G401.6 (cell line): Measurements from ENCODE around the gene AAK1.
"Not testable (repeated sequence)": the region's sequence is repeated elsewhere in the genome, so short reads cannot be mapped to it uniquely, and the experiment has no call there.

Source experiments
- FAIRE-seq: peaks from 2 replicates; lab custom pipeline; 2012; peaks lifted over from hg19 to GRCh38; lab: Jason Lieb, UNC

AAK1 gene

DNA sequence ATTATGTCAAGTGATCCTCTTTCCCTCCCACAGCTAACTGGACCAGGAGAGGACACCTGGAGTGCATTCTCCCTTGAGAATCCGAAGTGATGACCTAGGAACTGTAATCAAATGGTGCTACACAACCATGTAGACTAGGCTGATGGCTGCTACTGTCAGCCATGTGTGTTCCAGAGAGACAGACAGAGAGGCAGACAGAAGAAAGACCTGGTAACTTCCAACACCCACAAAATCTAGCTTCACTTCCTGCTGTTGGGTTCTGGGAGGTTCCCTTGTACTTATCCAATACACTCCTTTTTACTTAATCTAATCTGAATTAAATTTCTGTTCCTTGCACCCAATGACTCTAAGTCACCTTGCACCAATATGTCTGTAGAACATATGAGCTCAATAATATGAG is 72.3 kb downstream of the AAK1 start:
- FAIRE-seq = no peak

DNA sequence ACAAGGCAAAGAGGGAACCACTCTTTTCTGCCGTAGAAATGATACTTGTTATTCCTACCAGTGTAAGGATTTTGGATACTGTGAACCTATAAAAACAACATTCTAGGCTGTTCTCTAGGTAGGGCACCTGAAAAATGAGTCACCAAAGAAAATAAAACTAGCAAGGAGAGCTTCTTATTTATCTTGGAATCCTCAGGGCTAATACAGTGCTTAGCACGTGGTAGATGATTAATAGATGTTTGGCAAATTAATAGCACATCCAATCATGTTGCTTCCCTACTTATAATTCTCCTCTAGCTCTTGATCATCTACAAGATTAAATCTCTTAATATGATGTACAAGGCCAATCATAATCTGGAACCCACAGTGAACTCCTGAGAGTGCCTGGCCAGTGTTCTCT is 73.1 kb downstream of the AAK1 start:
- no peak for FAIRE-seq

DNA sequence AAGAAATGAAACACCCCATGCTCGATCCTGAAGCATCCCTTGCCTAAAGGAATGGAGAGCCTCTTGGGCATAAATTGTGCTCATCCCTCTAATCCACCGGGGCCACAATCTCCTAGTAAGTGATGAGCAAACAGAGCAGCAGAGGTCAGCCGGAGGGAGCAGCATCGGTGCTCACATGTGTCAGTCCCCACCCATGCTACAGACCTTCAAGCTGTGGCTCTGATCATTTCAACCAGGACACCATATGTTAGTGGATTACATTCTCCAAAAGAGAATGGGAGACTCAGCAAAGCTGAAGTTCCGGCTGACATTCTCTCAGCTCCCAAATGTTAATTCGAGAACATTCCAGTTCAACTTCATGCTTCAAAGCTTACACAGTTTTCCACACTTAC is 75.6 kb downstream of the AAK1 start:
- FAIRE-seq = no peak

DNA sequence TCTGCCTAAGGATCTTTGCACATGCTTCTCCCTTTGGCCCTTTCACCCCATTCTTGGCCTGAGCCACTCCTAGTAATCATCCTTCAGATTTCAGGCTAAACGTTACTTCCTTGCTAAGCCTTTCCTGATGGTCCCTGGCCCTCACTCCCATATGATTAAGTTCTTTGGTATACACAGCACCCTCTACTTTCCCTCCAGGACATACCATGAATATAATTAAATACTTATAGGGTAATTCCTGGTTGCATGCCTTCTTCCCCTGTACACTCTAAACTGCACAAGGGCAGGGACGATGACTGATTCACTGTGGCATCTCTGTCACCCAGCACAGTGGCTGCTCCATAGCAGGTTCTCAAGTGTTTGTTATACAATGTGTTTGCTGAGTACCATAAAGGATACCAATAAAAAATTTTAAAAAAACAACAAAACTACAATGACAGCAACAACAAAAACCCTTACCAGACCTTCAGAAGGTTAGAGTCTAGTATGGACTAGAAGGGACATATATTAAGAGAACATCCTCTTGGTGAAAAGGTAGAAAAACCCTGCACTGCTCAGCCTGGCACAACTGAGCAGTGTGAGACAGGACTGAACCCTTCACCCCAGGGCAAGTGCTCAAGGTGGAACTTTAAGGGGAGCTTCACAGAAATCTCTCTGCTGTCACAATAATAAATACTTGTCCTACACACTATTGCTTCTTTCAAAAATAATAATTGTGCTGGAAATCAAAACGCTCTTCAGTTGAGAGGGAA is 76.2 kb downstream of the AAK1 start:
- no peak for FAIRE-seq

DNA sequence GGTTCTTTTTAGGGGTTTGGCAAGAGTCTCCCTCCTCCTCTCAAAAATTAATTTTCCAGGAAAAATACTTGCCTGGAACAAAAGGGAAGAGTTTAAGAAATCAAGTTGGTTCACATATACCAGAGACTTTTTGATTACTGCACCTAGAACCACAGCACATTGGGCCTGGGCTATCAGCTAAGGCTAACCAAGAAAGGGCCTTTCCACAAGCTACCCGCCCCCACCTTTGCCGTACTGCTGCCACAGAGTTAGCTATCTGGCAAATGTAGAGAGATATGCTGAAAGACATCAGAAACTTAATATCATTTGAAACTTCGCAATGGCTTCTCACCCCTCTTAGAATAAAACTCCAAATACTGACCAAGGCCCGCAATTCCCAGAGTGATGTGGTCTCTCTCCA is 76.9 kb downstream of the AAK1 start:
- no peak for FAIRE-seq

DNA sequence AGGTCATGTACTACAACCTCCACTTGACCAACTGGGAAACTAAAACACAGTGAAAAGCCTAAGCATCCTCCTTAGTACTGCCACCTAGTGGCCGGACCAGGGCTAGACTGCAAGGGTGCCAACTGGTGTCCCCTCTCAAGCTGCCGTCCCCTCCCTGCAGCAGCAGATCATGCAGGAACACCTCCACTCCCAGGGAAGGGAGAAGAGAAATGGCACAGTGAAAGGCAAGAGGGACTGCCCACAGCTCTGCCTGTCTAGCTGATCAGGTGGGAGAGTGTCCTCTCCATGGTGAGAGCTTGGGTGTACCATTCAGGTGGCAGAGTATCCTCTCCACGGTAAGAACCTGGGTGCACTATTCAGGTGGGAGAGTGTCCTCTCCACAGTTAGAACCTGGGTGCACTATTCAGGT is 78.1 kb downstream of the AAK1 start:
- FAIRE-seq = no peak

DNA sequence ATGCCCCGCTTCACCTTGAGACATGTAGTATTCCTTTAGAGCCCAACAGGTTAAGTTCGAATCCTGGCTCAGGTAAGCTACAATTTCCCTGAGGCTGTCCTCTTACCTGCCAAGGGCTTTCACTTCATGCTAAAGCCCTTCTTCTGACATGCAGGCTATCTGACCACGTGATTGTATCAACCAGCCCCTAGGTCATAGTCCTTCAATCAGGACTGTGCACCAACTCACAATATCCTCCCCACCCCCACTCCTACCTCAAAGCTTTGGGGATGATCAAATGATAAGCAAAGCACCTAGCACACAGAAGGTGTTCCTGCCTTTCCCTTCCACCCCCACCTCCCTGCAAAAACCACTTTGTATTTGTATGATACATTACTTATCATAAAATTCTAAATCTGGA is 78.9 kb downstream of the AAK1 start:
- FAIRE-seq = no peak

DNA sequence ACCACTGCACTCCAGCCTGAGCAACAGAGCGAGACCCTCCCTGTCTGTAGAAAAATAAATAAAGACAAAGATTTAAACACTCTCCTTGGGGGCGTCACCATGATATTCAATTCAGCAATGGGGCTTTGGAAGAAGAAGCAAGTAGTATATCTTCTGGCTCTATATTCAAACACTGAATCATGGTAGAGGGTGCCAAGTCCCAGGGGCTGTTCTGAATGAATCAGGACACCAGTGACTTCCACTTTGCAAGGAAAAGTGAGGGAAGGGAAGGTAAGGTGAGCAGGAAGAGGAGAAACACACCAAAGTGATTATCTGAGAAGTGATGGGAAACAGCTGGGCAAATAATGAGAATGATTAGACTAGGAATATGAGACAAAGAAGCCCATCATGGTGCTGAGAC is 80.5 kb downstream of the AAK1 start:
- FAIRE-seq = no peak

DNA sequence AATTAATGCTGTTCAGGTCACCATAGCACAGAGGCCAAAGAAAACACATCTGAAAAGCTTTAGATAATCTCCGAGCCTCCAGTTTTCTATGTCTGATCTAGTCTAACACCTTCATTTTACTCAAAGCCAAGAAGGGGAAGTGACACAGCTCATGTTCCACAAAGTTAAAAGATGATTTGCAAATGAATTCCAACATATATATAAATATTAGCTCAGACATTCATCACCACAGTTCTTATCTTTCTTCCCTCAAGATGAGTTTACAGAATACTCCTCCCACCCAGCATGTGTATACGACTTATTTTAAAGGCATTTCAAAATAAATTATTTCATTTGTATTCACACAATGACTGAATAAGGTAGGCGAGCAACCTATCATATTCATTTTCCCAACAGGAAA is 82.4 kb downstream of the AAK1 start:
- FAIRE-seq = no peak

DNA sequence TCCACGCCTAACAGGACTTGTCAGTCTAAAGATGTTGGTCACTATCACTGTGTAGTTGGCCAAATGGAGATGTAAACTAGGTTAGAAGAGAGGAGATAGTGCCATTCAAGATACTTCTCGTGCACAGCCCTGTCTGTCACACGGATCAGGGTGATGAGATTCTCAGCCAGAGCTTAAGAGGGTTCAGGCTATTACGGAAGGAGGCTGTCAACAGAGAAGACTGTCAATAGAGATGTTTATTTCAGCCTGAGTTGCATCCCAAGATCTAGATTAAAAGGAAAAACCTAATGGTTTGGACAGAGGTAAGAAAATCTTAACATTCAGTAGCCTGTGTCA is 83.4 kb downstream of the AAK1 start:
- no peak for FAIRE-seq

DNA sequence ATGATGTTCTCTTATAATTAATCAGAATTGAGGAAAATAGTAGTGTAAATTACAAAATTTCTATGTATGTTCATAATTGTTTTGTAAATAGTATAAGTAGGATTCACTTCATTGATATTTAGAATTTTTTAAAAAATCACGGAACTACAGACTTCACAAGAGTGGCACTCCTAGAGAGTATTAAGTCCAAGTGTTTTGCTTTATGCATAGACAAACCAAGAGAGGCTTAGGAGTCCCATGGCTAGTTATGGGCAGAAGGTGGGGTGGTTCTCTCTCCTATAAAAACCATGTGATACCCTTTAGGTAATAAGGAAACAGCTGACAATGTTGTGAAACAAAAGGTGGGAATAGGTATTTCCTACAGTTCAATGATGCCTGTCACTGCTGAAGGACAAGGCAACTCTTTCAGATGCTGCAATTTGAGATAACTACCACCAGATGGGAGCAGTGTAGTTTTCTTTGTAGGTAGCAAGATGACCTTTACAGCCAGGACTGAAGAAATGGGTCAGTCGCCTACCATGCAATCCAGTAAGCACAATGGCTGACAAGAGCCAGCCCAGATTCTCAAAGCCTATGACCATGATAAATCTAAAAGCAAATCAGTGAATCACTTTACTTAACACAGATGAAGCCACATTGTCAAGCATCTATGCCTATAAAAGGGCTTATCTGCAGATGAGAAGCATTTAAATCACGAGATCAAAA is 83.9 kb downstream of the AAK1 start:
- peak; percentile 56 for FAIRE-seq

DNA sequence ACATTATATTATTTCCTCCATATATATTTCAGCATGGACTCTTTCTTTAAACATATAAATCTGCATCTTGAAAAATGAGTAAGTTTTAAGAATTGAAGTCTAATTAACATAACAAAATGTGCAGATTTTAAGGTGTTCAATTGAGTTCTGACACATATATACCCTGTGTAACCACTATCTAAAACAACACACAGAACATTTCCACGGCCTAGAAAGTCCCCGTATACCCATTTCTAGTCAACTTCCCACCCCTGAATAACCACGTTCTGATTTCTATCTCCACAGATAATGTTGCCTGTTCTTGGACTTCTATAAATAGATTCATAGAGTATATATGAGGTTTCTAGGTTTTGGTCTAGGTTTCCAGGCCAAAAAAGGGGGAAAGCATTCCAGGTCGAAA is 87.5 kb downstream of the AAK1 start:
- FAIRE-seq = no peak

DNA sequence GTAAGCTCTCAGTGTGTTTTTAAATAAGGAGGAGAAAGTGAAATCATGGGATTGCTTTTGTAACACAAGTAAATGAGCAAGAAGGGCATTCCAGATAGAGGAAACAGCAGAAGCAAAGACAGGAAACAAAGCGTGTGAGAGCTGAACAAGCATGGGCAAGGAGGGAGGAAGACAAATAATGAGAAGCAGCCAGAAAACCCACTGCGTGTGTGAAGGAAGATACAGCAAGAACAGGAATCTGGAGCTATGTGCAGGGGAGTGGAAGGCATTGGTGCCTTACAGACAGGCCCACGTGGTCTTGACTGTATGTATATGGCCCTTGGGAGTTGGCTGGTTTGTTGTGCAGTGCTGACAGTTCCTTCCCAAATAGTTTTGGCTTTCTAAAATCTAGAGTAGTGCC is 88.6 kb downstream of the AAK1 start:
- FAIRE-seq = no peak

DNA sequence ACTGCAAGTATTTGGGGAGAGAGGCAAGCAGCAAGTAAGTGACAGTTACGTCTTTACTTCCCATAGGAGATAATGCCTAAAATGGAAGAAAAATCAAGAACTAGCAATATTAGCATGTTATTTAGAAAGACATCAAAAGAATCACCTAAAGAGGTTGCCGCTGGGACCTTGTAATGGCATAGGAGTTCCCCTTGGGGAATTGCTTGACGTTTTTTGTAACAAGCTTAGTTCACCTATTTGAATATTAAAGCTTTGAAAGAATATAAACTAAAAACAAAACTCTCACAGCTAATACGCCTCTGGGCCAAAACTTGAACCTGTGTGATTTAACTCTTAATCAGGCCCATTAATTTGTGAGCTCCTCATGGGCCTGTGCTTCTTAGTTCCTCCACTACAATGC is 89.0 kb downstream of the AAK1 start:
- no peak for FAIRE-seq

DNA sequence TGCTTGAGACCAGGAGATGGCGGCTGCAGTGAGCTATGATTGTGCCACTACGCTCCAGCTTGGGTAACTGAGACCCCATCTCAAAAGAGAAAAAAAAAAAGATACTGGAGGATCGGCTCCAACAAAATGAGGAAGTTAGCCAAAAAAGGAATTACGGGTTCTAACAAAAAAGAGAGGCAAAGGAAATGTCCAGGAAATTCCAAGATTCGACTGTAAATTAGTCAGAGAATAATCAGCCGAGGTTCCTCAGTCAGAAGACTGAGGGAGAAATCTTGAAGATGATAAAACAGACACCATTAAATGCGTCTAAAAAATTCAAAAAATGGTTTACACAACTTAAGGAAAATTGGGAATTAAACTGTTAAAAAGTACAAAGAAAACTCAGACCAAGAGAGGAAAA is 89.5 kb downstream of the AAK1 start:
- FAIRE-seq = no peak

DNA sequence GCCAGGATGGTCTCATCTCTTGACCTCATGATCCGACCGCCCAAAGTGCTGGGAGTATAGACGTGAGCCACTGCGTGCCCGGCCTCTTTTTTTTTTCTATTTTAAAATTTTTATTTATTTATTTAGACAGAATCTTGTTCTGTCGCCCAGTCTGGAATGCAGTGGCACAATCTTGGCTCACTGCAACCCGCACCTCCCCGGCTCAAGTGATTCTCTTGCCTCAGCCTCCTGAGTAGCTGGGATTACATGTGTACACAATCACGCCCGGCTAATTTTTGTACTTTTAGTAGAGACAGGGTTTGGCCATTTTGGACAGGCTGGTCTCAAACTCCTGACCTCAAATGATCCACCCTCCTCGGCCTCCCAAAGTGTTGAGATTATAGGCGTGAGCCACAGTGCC is 93.0 kb downstream of the AAK1 start:
- not testable (repeated sequence) for FAIRE-seq

DNA sequence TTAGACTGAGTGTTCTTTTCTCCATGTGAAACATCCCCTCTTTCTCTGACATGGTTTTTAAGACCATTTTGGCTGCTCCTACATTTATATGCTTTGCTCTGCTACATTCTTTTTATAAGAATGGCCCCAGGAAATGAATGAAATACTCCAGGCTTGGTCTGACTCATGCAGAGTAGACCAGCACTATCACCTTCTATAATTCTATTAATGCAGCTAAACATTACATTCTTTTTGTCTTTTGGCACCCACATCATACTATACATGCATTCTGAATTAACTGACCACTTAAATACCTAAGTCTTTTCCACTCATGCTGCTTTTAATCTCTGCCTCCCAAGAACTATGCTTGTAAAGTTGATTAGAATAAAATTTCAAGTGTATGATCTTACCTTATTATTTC is 94.1 kb downstream of the AAK1 start:
- FAIRE-seq = no peak

DNA sequence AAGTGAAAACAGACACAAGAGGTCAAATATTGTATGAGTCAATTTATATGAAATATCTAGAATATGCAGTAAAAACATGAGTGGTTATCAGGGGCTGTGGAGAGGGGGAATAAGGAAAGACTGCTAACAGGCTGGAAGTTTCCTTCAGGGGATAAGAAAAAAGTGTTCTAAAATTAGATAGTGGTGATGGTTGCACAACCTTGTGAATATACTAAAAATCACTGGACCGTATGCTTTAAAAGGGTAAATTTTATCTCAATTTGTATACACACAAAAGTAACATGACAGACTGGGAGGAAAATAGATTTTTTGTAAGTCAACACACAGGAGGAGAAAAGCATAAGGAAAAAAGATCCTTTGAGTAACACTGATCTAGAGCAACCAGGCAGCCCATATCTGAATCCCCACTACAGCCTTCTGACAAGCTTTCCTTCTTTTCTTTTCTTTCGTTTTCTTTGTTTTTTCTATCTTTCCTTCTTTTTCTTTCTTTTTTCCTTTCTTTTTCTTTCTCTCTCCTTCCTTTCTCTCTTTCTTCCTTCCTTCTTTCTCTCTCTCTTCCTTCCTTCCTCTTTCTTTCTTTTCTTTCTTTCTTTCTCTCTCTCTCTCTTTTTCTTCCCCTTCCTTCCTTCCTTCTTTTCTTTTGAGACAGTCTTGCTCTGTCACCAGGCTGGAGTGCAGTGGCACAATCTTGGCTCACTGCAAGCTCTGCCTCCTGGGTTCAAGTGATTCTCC is 95.4 kb downstream of the AAK1 start:
- no peak for FAIRE-seq

DNA sequence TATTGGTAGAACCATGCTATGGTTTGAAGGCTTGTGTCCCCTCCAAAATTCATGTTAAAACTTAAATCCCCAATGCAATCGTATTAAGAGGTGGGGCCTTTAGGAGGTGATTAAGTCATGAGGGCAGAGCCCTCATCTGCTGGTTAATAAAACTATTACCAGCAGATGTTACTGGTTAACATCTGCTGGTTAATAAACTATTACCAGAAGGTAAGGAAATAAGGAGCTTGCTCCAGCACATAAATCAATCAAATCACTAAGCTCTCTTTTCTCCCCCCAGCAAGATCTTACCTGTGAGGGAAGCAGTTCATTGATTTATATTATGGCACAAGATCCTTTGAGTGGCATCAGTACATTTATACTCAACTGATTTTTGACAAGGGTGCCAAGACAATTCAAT is 96.9 kb downstream of the AAK1 start:
- no peak for FAIRE-seq

DNA sequence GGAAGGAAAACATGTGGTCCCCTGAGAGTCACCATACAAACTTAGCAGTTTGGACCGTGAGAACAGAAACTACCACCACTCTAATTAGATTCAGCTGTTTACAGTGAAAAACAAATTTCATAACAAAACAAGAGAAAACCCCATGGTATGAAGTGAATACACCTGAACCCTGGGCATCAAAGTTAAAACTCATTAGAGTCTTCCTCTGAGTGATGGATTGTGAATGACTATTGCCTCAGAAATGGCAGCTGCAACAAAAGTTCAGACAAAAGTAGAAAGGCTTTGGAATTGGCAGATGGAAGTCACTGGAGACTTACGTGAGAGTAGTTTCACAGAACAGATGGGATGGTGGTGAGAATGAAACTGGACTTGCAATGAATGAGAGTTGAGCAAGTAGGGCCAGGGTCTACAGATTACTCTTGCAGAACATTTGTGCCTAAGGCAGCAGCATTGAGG is 98.0 kb downstream of the AAK1 start:
- no peak for FAIRE-seq

DNA sequence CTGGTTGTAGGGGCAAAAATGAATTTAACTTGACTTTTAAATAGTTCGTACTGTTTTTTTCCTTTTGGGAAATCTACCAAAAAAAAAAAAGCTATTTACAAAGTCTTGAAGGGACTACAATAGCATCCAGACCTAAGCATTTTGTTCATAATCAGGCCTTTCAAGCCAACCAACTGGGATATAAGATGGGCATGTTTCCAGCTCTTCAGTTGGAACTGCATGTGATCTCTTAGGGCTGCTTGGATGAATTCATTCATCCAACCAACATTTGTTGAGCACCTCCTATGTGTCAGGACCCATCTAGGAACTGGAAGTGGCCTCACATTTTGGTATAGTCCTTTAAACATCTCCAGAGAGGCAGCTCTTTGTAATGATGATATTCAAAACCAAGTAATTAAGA is 98.6 kb downstream of the AAK1 start:
- no peak for FAIRE-seq

DNA sequence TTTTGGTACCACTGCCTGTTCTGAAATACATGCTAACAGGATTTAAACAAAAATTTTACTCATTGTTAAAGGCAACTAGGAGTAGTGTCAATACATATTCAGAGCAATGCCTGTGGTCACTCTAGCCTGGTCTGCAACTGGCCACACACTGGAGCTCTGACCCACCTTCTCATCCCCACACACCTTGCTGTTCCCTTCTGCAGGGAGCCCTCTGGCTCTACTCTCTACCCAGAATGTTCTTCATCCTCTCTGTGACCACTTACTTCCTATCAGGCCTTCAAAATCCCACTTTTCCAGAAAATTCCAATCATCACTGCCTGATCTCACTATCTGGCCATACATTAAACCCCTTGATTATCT is 104.0 kb downstream of the AAK1 start:
- FAIRE-seq = no peak

DNA sequence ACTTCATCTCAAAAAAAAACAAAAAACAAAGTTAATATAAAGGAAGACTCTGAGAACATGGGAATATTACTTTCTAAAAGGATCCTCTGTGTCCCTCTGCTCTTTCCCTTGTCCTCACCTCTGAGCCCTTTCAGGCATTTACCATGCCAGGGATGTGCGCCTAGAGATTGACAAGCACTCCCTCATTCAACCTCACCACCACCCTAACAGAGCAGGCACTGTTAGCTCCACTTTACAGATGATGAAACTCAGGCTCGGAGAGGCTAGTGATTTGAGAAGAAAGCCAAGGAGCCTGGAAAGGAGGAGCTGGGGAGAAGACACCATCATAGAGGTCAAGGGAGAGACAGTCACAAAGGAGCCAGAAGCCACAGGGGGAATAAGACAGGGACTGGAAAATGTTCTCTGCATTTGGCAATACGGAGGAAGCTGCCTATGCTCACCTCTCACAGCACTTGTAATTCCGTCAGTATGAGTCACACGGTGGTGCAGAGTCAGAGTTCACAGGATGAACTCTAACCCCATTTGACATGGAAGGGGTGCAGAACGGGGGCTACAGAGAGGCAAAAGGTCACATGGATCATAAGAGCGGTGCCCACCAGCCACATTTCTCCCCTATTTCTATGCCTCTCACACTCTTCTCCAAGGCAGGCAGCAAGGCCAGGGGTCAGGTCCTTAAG is 104.5 kb downstream of the AAK1 start:
- no peak for FAIRE-seq
